A549 (cell line): Measurements from ENCODE around the gene PRKAG2. TPM values are rescaled to one million over a fixed set of nuclear protein-coding genes. Genes with fewer than 3 reads are reported as not detected.

Experiments
- ATAC-seq, 2 experiments: fragments of 200-7000 bp in 1 of 2; fragments of >200 bp in 1 of 2; cut with Nextera tagmentation in 1 of 2; cut with Tn5 transposase in 1 of 2; 3 replicates each; pipeline versions ENCODE4 v1.8.0 to v1.9.1; 2018 to 2020; ENCODE audit warnings: mild to moderate bottlenecking in 1 of 2, moderate library complexity in 1 of 2
- CTCF ChIA-PET: fragments of 300-600 bp; sonication (Branson Sonifier 250); formaldehyde crosslinking; extraction: SDS; loops from one replicate; lab custom pipeline; 2021; ENCODE audit warnings: antibody characterized with exemption, inconsistent platforms; lab: Yijun Ruan, JAX
- POLR2A ChIA-PET: fragments of 350-600 bp; formaldehyde crosslinking; extraction: SDS; loops from one replicate; lab custom pipeline; 2021; ENCODE audit warnings: antibody characterized with exemption, inconsistent platforms; lab: Yijun Ruan, JAX
- DNase-seq, 2 experiments: peaks; one replicate each; pipeline versions ENCODE4 v3.0.0 to v3.0.0-alpha.2; 2011 to 2016; ENCODE audit warnings: low read depth in 1 of 2, low spot score in 1 of 2
- FAIRE-seq: peaks from 2 replicates; lab custom pipeline; 2011; peaks lifted over from hg19 to GRCh38; lab: Jason Lieb, UNC
- H3K27ac ChIP-seq, 2 experiments: fragments of >200 bp; sonication (Bioruptor Twin); formaldehyde crosslinking; 3 replicates each; pipeline ENCODE4 v1.5.1; 2016 to 2017
- H3K4me1 ChIP-seq: fragments of >200 bp; sonication (Bioruptor Twin); formaldehyde crosslinking; 3 replicates; pipeline ENCODE4 v1.6.1; 2016
- H3K4me2 ChIP-seq: fragments of >200 bp; sonication (Bioruptor Twin); formaldehyde crosslinking; 3 replicates; pipeline ENCODE4 v1.6.1; 2016
- H3K4me3 ChIP-seq: fragments of >200 bp; sonication (Bioruptor Twin); formaldehyde crosslinking; 3 replicates; pipeline ENCODE4 v1.5.1; 2016
- H3K9me3 ChIP-seq: fragments of >200 bp; sonication (Bioruptor Twin); formaldehyde crosslinking; 3 replicates; pipeline ENCODE4 v1.6.1; 2016
- CBX8 ChIP-seq: fragments of 200-600 bp; sonication (generic); IDR thresholded peaks from 2 replicates; pipeline ENCODE4 v1.6.1; 2016
- CEBPB ChIP-seq, 2 experiments: fragments of >200 bp in 1 of 2; sonication (Bioruptor Twin) in 1 of 2; formaldehyde crosslinking in 1 of 2; IDR thresholded peaks; 2 replicates each; pipeline ENCODE4 v1.6.1; 2012 to 2016
- CHD2 ChIP-seq: fragments of 150-350 bp; IDR thresholded peaks from 2 replicates; pipeline ENCODE4 v1.6.1; 2014; ENCODE audit warnings: low read length; ENCODE audit not compliant: partially characterized antibody
- CHD4 ChIP-seq: fragments of 200-600 bp; sonication (generic); IDR thresholded peaks from 2 replicates; pipeline ENCODE4 v1.6.1; 2016; ENCODE audit warnings: antibody characterized with exemption, mild to moderate bottlenecking, borderline replicate concordance
- EHF ChIP-seq: fragments of 250-450 bp; sonication (Bioruptor Pico); IDR thresholded peaks from 2 replicates; pipeline ENCODE4 v1.5.0; 2020; ENCODE audit warnings: mild to moderate bottlenecking
- EHMT2 ChIP-seq: fragments of 200-600 bp; sonication (generic); IDR thresholded peaks from 2 replicates; pipeline ENCODE4 v1.6.1; 2016; ENCODE audit warnings: antibody characterized with exemption, low read depth, mild to moderate bottlenecking, moderate library complexity
- ELK1 ChIP-seq: fragments of 150-350 bp; IDR thresholded peaks from 2 replicates; pipeline ENCODE4 v1.6.1; 2014; ENCODE audit warnings: low read depth, mild to moderate bottlenecking, low read length
- EP300 ChIP-seq, 2 experiments: fragments of >200 bp; sonication (Bioruptor Twin); formaldehyde crosslinking; IDR thresholded peaks; 2 replicates in 1 of 2; 3 replicates in 1 of 2; pipeline ENCODE4 v1.6.1; 2016 to 2017
- FOSB ChIP-seq: fragments of 250-450 bp; sonication (Bioruptor Pico); IDR thresholded peaks from 2 replicates; pipeline ENCODE4 v1.5.0; 2020; ENCODE audit warnings: mild to moderate bottlenecking, moderate library complexity
- FOSL2 ChIP-seq, 2 experiments: fragments of 450-650 bp in 1 of 2; fragments of >200 bp in 1 of 2; sonication (Bioruptor Twin) in 1 of 2; formaldehyde crosslinking; IDR thresholded peaks; 2 replicates each; pipeline versions ENCODE4 v1.5.0 to v1.6.1; 2016 to 2020; ENCODE audit warnings: mild to moderate bottlenecking in 1 of 2, moderate library complexity in 1 of 2
- HEYL ChIP-seq: fragments of 250-450 bp; sonication (Bioruptor Pico); IDR thresholded peaks from 2 replicates; pipeline ENCODE4 v1.8.0; 2021; ENCODE audit warnings: mild to moderate bottlenecking, moderate library complexity
- HMGXB4 ChIP-seq: fragments of 250-450 bp; sonication (Bioruptor Pico); IDR thresholded peaks from 2 replicates; pipeline ENCODE4 v1.5.0; 2021; ENCODE audit warnings: mild to moderate bottlenecking, moderate library complexity, borderline replicate concordance
- HOXA7 ChIP-seq: fragments of 250-450 bp; sonication (Bioruptor Pico); IDR thresholded peaks from 2 replicates; pipeline ENCODE4 v1.5.0; 2020; ENCODE audit warnings: mild to moderate bottlenecking, moderate library complexity
- KDM1A ChIP-seq: fragments of 200-600 bp; sonication (generic); IDR thresholded peaks from 2 replicates; pipeline ENCODE4 v1.6.1; 2016; ENCODE audit warnings: low read depth, mild to moderate bottlenecking
- KDM5A ChIP-seq: fragments of 200-600 bp; sonication (generic); IDR thresholded peaks from 2 replicates; pipeline ENCODE4 v1.6.1; 2016; ENCODE audit warnings: antibody characterized with exemption, mild to moderate bottlenecking
- MAFK ChIP-seq: fragments of 450-650 bp; IDR thresholded peaks from 2 replicates; pipeline ENCODE4 v1.6.1; 2014; ENCODE audit not compliant: partially characterized antibody
- MAX ChIP-seq: IDR thresholded peaks from 2 replicates; pipeline ENCODE4 v1.6.1; 2012
- MYC ChIP-seq: IDR thresholded peaks from 2 replicates; pipeline ENCODE4 v1.6.1; 2012; ENCODE audit warnings: mild to moderate bottlenecking, inconsistent platforms, low read length, improper control_type of control experiment, borderline replicate concordance
- NPAS2 ChIP-seq: fragments of 250-450 bp; sonication (Bioruptor Pico); IDR thresholded peaks from 2 replicates; pipeline ENCODE4 v1.8.0; 2022; ENCODE audit warnings: mild to moderate bottlenecking, moderate library complexity, borderline replicate concordance
- RARB ChIP-seq: fragments of 250-450 bp; sonication (Bioruptor Pico); IDR thresholded peaks from 2 replicates; pipeline ENCODE4 v1.8.0; 2021; ENCODE audit warnings: mild to moderate bottlenecking, moderate library complexity
- RCOR1 ChIP-seq: fragments of 150-350 bp; IDR thresholded peaks from 2 replicates; pipeline ENCODE4 v1.6.1; 2014; ENCODE audit warnings: antibody characterized with exemption, low read length, low read depth
- RNF2 ChIP-seq: fragments of 200-600 bp; sonication (generic); IDR thresholded peaks from 2 replicates; pipeline ENCODE4 v1.6.1; 2016; ENCODE audit warnings: low read depth, mild to moderate bottlenecking, antibody characterized with exemption, moderate library complexity, borderline replicate concordance
- SMC3 ChIP-seq: fragments of >200 bp; sonication (Bioruptor Twin); formaldehyde crosslinking; IDR thresholded peaks from 3 replicates; pipeline ENCODE4 v1.6.1; 2018; ENCODE audit warnings: inconsistent platforms
- SREBF2 ChIP-seq: fragments of 450-650 bp; IDR thresholded peaks from 2 replicates; pipeline ENCODE4 v1.6.1; 2014; ENCODE audit warnings: mild to moderate bottlenecking, moderate library complexity
- TFCP2L1 ChIP-seq: fragments of 250-450 bp; sonication (Bioruptor Pico); IDR thresholded peaks from 2 replicates; pipeline ENCODE4 v1.5.0; 2021; ENCODE audit warnings: mild to moderate bottlenecking
- TP53 ChIP-seq: fragments of 250-450 bp; sonication (Bioruptor Pico); IDR thresholded peaks from 2 replicates; pipeline ENCODE4 v1.5.0; 2021; ENCODE audit warnings: mild to moderate bottlenecking, moderate library complexity
- USF2 ChIP-seq: fragments of 450-650 bp; IDR thresholded peaks from 2 replicates; pipeline ENCODE4 v1.6.1; 2014; ENCODE audit warnings: antibody characterized with exemption
- ZNF302 ChIP-seq: fragments of 250-450 bp; sonication (Bioruptor Pico); IDR thresholded peaks from 2 replicates; pipeline ENCODE4 v1.9.0; 2021; ENCODE audit warnings: inconsistent platforms, mild to moderate bottlenecking, moderate library complexity
- WGBS: methylation state at CpG from one replicate; pipeline ENCODE4 v1.1.6; 2017; ENCODE audit errors: missing lambda C conversion rate; 5-methylcytosine and 5-hydroxymethylcytosine counted together
- polyA plus RNA-seq, 4 experiments: library from polyadenylated mRNA; depleted of rRNA in 3 of 4; stranded (reverse); fragments of >200 nt; fragmentation: RNase III in 1 of 4; extraction: RNeasy Plus Mini Kit Qiagen cat#74134 plus additional on column Dnase treatment in 1 of 4; gene quantifications; 2 replicates in 3 of 4; 3 replicates in 1 of 4; pipeline ENCODE4 v1.2.3, GENCODE V29; 2011 to 2017

Gene PRKAG2
- polyA plus RNA-seq, 2 of the 4 experiments (the other 2 are of a cell fraction): 26.5 to 31.7 TPM

GRCh38 chr7:151673216-151673615, 203.7 kb downstream of the PRKAG2 start:
- DNase-seq (no peak), FAIRE-seq (no peak), ATAC-seq (no peak)
- Histone ChIP-seq H3K27ac (no peak overlapping the region), H3K4me2 (no peak overlapping the region), H3K9me3 (no peaks in the 10 kb centered on the region), H3K4me1 (no peaks in the 10 kb centered on the region), H3K4me3 (no peak overlapping the region)
- 91% methylated on average over 9 of the region's 9 CpGs for WGBS
- CTCF ChIA-PET: interaction anchor here (0.9 to 1.9 kb wide), 2 partner anchors 12 to 41 kb away, joined by 3 to 5 read pairs; no protein-coding TSS in a partner anchor
- POLR2A ChIA-PET: no interaction called here
- TF ChIP-seq FOSB (CRISPR knock-in tag) (no peak), ZNF302 (CRISPR knock-in tag) (no peak), MAX (no peak), CEBPB (IDR thresholded peaks at IDR 0.05) (no peak), HEYL (CRISPR knock-in tag) (no peak), FOSL2 (IDR thresholded peaks at IDR 0.05) (no peak), FOSL2 (CRISPR knock-in tag; IDR thresholded peaks at IDR 0.05) (no peak), MAFK (no peak), USF2 (no peak), RARB (CRISPR knock-in tag) (no peak), EHMT2 (no peak), ELK1 (no peak)

- WGBS: 80% methylated on average over 9 of the region's 9 CpGs
- DNase-seq: no peak
- TF ChIP-seq RCOR1: no peak
- no peak for TF ChIP-seq HEYL (CRISPR knock-in tag)
- TF ChIP-seq RARB (CRISPR knock-in tag): no peak
- TF ChIP-seq HOXA7 (CRISPR knock-in tag): no peak
- no peak for TF ChIP-seq RNF2
- TF ChIP-seq MYC: no peak
- TF ChIP-seq EHF: no peak
- no peak for TF ChIP-seq KDM5A
- no peak for TF ChIP-seq MAFK
- no peak for TF ChIP-seq CBX8
- TF ChIP-seq HMGXB4 (CRISPR knock-in tag): no peak
- TF ChIP-seq, all 56 proteins: peak for 0
- H3K27ac ChIP-seq: no peak overlapping the region
- FAIRE-seq (no peak), ATAC-seq (no peak)
- no peaks in the 10 kb centered on the region for H3K9me3 ChIP-seq
- H3K4me3 ChIP-seq: no peak overlapping the region
- no peak overlapping the region for H3K4me2 ChIP-seq
- CTCF ChIA-PET: interaction anchor here (0.9 to 1.9 kb wide), 2 partner anchors 12 to 41 kb away, joined by 3 to 5 read pairs; no protein-coding TSS in a partner anchor
- no peaks in the 10 kb centered on the region for H3K4me1 ChIP-seq
- POLR2A ChIA-PET: no interaction called here
Measured at GRCh38 chr7:151672716-151673115, 204.2 kb downstream of the PRKAG2 start.

- no peak overlapping the region for H3K4me2 ChIP-seq
- FAIRE-seq (no peak), ATAC-seq (no peak), DNase-seq (no peak)
- H3K4me3 ChIP-seq: no peak overlapping the region
- WGBS: 67% methylated on average over 2 of the region's 2 CpGs
- H3K27ac ChIP-seq: no peak overlapping the region
- CTCF ChIA-PET: interaction anchor here (1.2 kb wide), 1 partner anchor 31 kb away, joined by 3 read pairs; no protein-coding TSS in a partner anchor
- no peaks in the 10 kb centered on the region for H3K9me3 ChIP-seq
- POLR2A ChIA-PET: no interaction called here
- H3K4me1 ChIP-seq: no peaks in the 10 kb centered on the region
- TF ChIP-seq KDM1A (no peak), CHD2 (no peak), MYC (no peak), CBX8 (no peak), TFCP2L1 (CRISPR knock-in tag) (no peak), NPAS2 (CRISPR knock-in tag) (no peak), SMC3 (no peak), CEBPB (IDR thresholded peaks at IDR 0.05) (no peak), CHD4 (no peak), EP300 (IDR thresholded peaks at IDR 0.05) (no peak), TP53 (CRISPR knock-in tag) (no peak), RNF2 (no peak), SREBF2 (no peak), ZNF302 (CRISPR knock-in tag) (no peak)
Measured at GRCh38 chr7:151671514-151671913, 205.4 kb downstream of the PRKAG2 start.
